PFSK-1 (cell line): ENCODE results near the gene PLA2G4A.

Experiments
- FOXP2 ChIP-seq: optimal IDR thresholded peaks from 2 replicates; pipeline ENCODE3; 2011; ENCODE audit warnings: borderline replicate concordance, control low read depth, inconsistent platforms; ENCODE audit not compliant: insufficient read depth; ENCODE audit errors: extremely low read length, extremely low read depth
- POLR2AphosphoS5 ChIP-seq: IDR thresholded peaks from 2 replicates; pipeline ENCODE4 v1.6.1; 2012; ENCODE audit warnings: low read depth, mild to moderate bottlenecking, control low read depth, low read length, moderate library complexity
- REST ChIP-seq, 2 experiments: IDR thresholded peaks; 2 replicates each; pipeline versions ENCODE4 v1.6.1 to v1.8.0; 2011 to 2012; ENCODE audit warnings: low read depth in 2 of 2, low read length in 2 of 2, control low read depth in 1 of 2, inconsistent platforms in 1 of 2, mild to moderate bottlenecking in 1 of 2, moderate library complexity in 1 of 2; ENCODE audit not compliant: insufficient read depth in 1 of 2
- SIN3A ChIP-seq: IDR thresholded peaks from 2 replicates; pipeline ENCODE4 v1.6.1; 2012; ENCODE audit warnings: mild to moderate bottlenecking, low read length, moderate library complexity, borderline replicate concordance; ENCODE audit not compliant: insufficient read depth
- TAF1 ChIP-seq: IDR thresholded peaks from 2 replicates; pipeline ENCODE4 v1.6.1; 2012; ENCODE audit warnings: low read length, control low read depth, borderline replicate concordance; ENCODE audit not compliant: insufficient read depth

Gene PLA2G4A

GRCh38 chr1:186892936-186893335 lies 64.2 kb downstream of the PLA2G4A start:
- TF ChIP-seq TAF1 (no peak), SIN3A (no peak), FOXP2 (no peak), REST (IDR thresholded peaks at IDR 0.05; ENCODE audit: insufficient read depth in 1 of 2, low read depth in 2 of 2, low read length in 2 of 2) (no peak)

GRCh38 chr1:186894415-186894814 lies 65.7 kb downstream of the PLA2G4A start:
- no peak for TF ChIP-seq TAF1
- TF ChIP-seq POLR2AphosphoS5, result no peak
- no peak for TF ChIP-seq REST (IDR thresholded peaks at IDR 0.05; ENCODE audit: insufficient read depth in 1 of 2, low read depth in 2 of 2, low read length in 2 of 2)
- no peak for TF ChIP-seq SIN3A
- no peak for TF ChIP-seq FOXP2

GRCh38 chr1:186896211-186896610 lies 67.5 kb downstream of the PLA2G4A start:
- no peak for TF ChIP-seq TAF1
- no peak for TF ChIP-seq POLR2AphosphoS5
- TF ChIP-seq REST (IDR thresholded peaks at IDR 0.05; ENCODE audit: insufficient read depth in 1 of 2, low read depth in 2 of 2, low read length in 2 of 2), result no peak
- no peak for TF ChIP-seq FOXP2
- no peak for TF ChIP-seq SIN3A

- TF ChIP-seq FOXP2 (no peak), REST (IDR thresholded peaks at IDR 0.05; ENCODE audit: insufficient read depth in 1 of 2, low read depth in 2 of 2, low read length in 2 of 2) (no peak), POLR2AphosphoS5 (no peak), TAF1 (no peak)
Measured at GRCh38 chr1:186897008-186897407, 68.3 kb downstream of the PLA2G4A start.

- no peak for TF ChIP-seq POLR2AphosphoS5
Measured at GRCh38 chr1:186899577-186899976, 70.8 kb downstream of the PLA2G4A start.

GRCh38 chr1:186899977-186900376 lies 71.2 kb downstream of the PLA2G4A start:
- no peak for TF ChIP-seq POLR2AphosphoS5
- no peak for TF ChIP-seq TAF1
- TF ChIP-seq FOXP2, result no peak
- TF ChIP-seq SIN3A, result no peak
- no peak for TF ChIP-seq REST (IDR thresholded peaks at IDR 0.05; ENCODE audit: insufficient read depth in 1 of 2, low read depth in 2 of 2, low read length in 2 of 2)
